HG03064 (cell line): ENCODE results near the gene AMDHD1.
"Not testable (repeated sequence)": the region's sequence is repeated elsewhere in the genome, so short reads cannot be mapped to it uniquely, and the experiment has no call there.

Experiments used
- ATAC-seq: cut with Tn5 transposase; IDR thresholded peaks from one replicate; pipeline ENCODE4 v1.9.1; 2021; ENCODE audit warnings: low read depth; ENCODE audit not compliant: unreplicated experiment

AMDHD1 gene

DNA sequence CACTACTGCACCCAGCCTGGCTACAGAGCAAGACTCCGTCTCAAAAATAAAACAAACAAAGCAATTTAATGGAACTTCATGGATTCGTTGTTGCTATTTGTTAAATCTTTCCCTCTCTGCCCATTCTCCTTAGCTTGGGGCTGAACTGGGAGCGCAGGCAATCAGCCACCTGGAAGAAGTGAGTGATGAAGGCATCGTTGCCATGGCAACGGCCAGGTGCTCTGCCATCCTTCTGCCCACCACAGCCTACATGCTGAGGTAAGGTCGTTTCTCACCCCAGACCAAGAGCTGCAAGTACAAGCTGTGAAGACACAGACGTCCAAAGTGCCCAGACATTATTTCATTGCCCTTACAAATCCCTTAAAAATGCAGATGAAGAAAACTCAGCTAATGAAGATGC lies 19.1 kb downstream of the AMDHD1 start:
- no peak for ATAC-seq

DNA sequence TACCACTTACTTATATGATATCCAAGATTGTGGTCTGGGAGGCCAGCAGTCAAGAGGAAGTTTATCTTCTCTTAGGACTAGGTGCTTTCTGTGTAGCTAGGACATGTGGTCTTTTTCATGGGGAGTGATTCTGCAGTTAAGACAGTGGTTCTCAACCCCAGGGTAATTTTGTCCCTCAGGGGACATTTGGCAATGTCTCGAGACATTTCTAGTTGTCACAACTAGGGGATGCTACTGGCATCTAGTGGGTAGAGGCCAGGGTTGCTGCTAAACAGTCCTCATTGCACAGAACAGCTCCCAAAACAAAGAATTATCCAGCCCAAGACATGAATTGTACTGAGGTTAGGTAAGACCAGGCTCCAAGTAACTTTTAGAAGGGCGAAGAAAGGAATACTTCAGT lies 20.0 kb downstream of the AMDHD1 start:
- ATAC-seq: no peak

DNA sequence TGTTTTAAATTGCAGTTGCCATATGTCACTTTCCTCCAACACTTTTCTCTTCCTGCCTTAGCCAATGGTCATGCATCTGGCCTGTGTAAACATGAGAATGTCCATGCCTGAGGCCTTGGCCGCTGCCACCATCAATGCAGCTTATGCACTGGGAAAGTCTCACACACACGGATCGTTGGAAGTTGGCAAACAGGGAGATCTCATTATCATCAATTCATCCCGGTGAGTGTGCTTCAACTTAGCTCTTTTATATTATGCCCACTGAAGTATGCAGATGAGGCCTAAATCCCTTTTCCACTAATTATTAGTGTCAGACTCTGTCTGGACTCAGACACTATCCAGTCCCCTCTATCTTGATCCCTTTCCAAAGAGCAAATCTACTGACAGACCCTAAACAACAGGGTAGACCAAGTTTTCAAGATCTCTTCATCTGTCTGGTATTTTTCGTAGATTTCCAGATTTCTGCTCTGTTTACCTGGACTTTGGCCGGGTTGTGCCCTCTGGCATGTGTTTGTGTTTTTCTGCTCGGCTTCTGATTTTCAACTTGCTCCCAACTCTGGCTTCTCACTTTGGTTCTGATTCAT lies 23.2 kb downstream of the AMDHD1 start:
- no peak for ATAC-seq

DNA sequence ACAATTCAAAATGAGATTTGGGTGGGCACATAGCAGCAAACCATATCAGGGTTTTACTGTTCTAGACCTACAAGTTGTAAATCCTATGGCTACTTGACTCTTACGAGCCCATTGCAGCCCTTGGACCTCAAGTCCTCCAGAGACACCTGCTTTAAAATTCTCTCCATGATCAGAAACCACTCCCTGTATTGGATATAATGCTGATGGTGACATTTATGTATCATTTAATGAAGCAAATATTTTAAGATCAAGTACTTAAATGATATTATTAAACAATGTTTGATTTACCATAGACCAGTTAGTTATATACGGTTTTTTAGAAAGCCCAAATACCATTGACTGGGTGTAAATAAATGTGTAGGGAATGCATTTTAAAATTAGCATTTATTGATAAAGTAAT lies 24.2 kb downstream of the AMDHD1 start:
- no peak for ATAC-seq

DNA sequence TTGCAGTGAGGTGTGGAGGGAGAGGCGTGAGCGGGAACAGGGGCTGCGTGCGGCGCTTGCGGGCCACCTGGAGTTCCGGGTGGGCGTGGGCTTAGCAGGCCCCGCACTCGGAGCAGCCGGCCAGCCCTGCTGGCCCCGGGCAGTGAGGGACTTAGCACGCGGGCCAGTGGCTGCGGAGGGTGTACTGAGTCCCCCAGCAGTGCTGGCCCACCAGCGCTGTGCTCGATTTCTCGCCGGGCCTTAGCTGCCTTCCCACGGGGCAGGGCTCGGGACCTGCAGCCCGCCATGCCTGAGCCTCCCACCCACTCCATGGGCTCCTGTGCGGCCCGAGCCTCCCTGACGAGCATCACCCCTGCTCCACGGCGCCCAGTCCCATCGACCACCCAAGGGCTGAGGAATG lies 26.0 kb downstream of the AMDHD1 start:
- ATAC-seq: not testable (repeated sequence)

DNA sequence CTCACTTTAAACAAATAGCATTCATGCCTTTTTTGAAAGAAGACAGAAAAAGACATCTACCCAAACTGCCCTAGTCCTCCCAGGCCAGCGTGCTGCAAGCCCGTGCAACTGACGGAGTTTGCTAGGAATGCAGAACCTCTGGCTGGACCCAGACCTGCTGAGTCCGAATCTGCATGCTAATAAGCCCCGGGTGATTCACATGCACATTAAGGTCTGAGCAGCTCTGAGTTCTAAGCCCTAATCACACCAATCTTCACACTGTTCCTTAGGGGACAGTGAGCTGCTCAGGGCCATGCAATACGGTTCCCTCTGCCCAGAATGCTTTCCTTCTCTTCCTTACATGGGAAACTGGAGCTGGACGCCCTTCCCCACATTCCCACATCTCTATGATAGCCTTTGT lies 27.8 kb downstream of the AMDHD1 start:
- no peak for ATAC-seq

DNA sequence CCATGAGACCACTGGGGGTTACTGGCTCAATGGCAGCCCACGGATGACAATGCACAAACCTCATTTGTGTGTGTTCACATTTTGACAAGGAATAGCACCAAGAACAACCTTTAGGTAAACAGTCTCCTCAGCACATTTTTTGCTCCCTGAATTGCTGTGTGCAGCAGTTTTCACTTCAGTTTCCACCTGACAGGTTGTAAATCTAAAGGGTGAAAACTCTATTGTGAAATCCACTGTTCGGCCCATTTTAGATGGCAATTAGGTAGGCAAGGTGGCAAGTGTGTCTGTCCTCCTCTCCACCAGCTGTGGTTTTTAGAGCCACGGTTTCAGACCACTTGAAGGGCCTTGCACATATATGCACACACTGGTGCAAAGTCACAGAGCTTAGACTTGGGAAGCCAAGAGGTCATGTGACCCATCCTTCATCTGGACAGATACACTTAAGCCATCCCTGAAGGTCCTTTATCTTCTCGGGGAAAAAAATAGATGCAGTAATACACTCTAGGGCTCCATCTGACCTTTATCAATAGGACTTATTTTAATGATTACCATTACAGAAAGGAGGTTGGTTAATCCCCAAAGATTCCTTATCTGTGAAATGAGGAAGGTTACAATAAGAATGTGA lies 29.8 kb downstream of the AMDHD1 start:
- ATAC-seq: no peak

DNA sequence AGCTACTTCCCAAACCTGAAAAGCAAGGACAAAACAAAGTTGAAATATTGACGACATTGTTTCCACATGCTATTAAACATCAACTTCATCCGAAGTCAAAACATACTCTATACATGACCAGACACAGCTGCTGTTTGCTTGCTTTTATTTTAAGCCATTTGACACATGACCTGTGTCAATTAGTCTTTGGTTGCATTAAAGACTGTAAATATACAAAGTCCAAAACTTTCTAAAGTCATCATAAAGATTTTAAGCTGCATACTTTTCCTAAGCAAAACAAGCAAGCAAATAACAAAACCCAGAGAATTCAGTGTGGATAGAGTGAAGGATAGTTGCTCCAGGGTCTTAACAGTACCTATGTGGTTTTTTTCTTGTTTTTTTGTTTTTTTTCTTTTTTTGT lies 31.2 kb downstream of the AMDHD1 start:
- ATAC-seq: no peak

DNA sequence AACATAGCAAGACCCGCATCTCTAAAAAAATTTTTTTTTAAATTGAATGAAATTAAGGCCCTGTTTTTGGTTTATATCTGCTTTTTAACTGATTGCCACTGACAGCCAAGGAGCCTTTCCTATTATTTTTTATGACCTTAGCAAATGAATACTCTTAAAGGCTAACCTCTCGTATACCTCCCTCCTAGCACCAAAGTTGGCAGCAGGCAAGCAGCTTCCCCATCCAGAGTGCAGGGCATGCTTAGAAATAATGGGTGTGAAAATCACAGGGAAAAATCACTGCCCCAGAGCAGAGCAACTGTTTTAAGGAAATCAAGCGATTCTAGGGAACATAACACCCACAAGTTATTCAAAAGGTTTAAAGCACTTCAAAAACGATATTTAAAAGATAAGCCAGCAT lies 32.4 kb downstream of the AMDHD1 start:
- ATAC-seq: no peak

DNA sequence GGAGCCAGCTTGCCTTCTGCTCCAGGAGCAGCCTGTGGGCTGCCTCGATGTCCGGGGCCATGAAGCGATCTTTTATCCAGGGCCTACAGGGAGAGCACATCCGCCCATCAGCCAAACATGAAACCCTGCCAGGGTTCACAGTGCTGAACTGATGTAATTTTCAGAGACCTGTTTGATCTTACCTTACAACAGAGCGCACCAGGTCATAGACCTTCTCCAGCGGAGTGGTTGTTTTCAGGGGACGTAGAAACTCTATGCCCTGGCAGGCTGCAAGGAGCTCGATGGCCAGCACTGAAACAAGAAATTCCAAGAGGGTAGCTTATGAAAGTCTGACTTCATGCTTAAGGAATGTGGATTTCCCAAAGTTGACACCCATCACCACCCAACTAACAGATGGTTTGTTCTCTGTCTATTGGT lies 33.3 kb downstream of the AMDHD1 start:
- ATAC-seq: no peak

DNA sequence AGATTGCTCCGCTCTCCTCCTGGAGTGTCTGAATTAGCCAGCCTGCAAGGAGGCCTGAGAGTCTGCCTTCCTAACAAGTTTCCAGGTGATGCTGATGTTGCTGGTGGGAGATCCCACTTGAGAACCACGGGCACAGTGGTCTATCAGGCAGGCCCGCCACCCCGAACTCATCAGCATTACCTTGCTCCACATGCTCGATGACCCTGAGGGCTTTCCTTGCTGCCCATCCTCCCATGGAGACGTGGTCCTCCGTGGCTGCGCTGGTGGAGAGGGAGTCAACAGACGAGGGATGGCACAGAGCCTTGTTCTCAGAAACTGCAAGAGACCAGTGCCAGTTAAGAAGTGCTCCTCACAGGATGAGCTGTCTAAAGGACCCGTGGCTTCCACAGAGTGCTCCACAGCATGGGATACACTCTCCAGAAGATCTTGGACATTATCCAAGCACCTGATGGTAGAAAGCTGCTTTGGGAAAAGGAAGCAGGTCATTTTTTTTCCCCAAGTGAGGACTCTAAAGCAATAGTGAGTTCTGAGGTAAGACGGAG lies 34.7 kb downstream of the AMDHD1 start:
- no peak for ATAC-seq

DNA sequence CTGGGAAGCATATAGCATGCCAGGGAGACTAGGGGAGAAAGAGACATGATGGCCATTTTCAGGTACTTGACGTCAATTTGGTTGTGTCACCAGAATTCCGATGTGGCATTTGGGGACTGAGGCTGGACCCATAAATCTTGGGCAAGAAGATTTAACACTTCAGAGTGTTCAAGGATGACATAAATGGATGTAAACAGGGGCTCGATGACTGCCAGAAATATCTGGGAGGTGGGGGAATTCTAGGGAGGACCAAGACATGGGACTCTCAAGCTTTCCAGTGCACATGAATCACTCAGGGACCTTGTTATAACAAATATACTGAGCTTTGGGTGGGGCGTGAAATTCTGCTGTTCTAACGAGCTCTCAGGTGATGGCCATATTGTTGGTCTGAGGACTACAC lies 35.2 kb downstream of the AMDHD1 start:
- ATAC-seq: no peak

DNA sequence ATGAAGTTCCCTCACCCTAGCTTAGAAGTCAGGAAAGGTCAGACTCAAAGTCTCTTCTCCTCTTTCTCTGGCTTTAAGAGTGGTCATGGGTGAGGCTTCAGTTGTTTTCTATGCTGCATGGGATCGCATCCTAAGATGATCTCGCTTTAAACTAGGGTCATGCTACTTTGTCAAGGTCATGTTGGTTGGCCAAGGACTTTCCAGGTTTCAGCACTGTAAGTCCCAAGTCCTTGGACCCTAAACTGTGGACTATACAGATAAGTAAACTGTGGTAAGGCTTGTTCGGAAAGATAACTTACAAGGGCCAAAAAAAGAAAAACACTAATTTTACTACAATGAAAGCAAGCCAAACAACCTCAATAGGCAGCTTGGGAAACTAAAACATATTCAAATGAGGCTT lies 35.6 kb downstream of the AMDHD1 start:
- ATAC-seq: no peak

DNA sequence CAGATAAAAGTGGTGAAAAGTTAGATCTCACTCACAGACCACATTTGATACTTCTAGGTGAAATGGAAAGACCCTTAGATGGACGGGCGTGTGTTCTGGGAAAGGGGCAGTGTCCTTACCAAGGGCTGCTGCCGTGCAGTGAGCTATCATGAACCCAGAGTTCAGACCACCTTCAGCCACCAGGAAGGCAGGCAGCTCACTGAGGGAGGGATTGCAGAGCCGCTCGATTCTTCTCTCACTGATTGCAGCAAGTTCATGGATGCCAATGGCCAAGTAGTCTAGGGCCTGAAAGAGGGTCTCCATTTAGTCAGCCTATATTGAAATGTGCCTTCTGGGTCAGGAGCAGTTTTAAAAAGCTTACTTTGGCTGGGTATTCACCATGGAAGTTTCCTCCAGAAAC lies 37.3 kb downstream of the AMDHD1 start:
- ATAC-seq: no peak

DNA sequence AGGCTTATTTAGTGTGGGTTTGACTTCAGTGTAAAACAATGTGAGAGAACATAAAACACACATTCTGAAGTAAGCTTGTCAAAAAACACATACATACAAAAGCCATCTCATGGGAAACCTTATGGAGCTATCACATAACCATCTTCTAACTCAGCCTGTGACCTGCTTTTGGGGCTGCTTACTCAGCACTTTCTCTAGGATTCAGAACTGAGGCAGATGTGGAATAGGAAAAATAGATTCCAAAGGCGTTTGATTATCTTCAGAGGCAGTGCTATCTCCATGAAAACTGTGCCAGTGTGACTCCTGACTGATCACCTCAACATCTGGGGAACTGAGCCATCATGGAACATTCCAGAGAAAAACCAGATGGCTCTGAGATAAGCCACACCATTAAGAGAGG lies 39.5 kb downstream of the AMDHD1 start:
- no peak for ATAC-seq

DNA sequence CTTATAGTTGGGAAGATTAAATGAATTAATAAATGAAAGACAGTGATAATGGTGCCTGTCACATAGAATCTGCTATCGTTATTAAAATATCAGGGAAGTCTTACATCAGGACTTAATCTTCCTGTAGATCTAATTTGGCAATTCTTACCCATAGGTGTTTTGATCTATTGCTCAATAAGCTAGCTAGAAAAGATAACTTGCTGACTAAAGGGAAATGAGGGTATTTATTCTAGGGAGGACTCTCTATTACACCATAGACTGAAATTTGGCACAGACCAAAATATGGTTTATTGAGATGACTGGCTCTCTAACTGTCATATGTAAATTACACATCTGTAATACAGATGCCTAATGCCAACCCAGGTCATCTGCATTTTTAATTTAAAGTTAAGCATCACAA lies 41.6 kb downstream of the AMDHD1 start:
- ATAC-seq: no peak

DNA sequence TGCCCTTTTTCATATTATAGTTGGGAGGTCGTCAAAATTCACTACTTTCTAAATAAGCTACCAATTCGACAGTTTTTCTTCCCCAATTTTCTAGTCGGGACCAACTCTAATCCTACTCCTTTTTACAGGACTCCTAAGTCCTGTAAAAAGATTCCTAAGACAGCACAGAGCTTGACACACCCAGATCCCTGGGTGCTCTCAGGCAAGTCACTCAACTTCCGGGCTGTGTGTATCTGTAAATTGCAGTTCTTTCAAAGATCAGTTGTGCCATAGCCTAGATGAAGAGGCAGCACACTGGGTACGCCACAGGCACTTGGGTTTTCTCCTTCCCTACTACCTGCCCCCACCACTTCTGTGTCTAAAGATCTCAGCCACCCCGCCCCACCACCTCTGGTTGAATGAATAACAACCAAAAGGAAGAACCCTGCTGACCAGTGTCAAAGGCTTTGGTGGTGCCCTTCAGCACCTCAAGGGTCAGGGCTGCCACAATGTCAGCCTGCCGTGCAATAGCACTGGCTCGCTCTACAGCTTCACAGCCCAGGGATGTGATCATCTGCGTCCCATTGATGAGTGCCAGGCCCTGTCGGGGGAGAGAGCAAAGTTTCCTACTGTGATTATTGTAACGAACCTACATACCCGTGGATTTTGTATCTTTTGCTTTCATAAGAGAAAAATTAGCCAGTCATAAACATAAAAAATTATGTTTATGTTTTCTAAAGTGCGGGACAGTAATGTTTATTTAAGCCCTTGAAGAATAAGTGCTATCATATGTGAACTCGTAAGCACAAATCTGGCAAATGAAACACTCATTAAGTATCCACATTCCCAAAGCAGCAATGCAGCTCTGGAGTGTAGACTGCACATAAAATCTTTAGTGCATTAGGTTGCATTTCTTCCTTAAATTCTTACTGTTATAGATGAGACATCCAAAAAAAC lies 43.8 kb downstream of the AMDHD1 start:
- ATAC-seq: no peak

DNA sequence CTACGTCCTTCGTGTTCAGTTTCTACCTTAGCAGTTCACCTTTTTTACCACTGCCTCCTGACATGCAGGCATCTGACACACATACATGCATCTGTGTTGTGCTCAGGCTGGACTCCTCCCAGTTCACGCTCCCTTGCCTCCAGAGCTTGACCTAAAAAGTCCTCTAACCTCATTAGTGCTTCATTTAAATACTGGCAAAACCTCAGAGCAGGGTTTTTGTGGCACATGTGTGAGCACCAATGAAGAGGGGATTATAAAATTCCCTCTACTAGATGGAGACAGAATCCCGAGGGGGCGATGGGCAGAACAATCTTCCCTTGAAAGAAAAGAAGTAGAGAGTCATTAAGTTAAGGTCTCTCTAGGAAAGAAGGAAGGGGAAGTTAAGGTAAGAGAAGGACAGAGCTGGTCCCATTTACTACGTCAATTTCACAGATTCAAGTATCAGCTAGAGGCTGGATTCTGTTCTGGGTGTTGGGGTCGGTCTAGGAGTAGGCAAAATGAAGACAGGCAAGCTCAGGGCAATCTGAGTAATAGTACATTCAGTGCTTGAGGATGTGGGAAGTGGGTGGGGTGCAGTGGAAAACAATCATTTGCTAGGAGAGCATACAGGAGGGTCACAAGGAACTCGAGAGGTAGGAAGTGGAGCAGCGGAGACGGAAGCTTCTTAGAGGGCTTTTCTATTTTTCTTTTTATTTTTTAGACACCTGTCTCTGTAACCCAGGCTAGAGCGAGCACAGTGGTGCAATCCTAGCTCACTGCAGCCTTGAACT lies 45.6 kb downstream of the AMDHD1 start:
- ATAC-seq: no peak

DNA sequence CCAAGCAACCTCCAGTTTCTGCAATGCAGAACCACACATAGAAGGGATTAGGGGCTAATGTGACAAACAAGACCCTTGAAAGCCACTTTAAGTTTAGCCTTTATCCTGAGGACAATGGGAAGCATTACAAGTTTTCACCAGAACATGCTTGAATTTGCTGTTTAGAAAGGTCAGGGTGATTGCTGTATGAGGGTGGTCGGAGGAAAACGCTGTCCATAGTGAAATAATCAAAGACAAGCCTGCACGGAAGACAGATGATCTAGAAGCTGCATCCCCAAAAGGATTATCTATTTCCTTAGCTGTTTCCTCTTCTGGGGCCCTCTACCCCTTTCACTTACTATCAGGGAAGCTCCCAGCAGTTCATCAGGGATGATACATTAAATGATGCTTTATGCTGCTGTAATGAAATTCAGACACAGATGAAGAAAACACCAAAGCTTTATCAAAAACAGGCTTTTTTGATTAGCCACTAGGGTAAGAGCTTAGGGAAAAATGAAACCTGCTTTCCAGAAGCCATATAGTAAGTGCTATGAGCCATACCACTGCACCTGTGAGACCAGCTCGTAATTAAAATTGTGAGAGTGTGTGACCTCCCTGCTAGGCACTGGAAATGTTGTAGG lies 46.5 kb downstream of the AMDHD1 start:
- ATAC-seq: no peak

DNA sequence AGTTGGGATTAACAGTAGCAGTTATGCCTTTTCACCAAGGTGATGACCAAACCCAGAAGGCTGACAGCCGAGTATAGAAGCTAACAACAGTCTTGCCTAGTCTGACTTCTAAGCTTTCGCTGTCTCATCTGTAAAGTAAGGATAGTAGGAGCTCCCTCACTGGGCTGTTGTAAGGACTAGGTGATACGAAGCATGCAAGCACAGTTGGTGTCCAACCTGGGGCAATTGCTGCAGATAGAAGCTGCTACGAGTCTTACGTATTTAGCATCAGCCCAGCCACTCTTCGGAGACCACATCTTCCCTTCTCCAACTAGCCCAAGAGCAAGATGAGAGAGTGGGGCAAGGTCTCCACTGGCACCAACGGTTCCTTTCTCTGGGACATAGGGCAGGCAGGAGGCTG lies 47.0 kb downstream of the AMDHD1 start:
- ATAC-seq: no peak
